HG02938 (cell line): ENCODE measurements around the gene TXNRD1.

Experiments used
- ATAC-seq: cut with Tn5 transposase; IDR thresholded peaks from one replicate; pipeline ENCODE4 v1.9.1; 2021; ENCODE audit warnings: mild to moderate bottlenecking, moderate library complexity; ENCODE audit not compliant: unreplicated experiment

The TXNRD1 gene

GRCh38 chr12:104297477-104298113 is 82.0 kb downstream of the TXNRD1 start:
- ATAC-seq = no peak

GRCh38 chr12:104299842-104300481 is 84.4 kb downstream of the TXNRD1 start:
- ATAC-seq = no peak

DNA sequence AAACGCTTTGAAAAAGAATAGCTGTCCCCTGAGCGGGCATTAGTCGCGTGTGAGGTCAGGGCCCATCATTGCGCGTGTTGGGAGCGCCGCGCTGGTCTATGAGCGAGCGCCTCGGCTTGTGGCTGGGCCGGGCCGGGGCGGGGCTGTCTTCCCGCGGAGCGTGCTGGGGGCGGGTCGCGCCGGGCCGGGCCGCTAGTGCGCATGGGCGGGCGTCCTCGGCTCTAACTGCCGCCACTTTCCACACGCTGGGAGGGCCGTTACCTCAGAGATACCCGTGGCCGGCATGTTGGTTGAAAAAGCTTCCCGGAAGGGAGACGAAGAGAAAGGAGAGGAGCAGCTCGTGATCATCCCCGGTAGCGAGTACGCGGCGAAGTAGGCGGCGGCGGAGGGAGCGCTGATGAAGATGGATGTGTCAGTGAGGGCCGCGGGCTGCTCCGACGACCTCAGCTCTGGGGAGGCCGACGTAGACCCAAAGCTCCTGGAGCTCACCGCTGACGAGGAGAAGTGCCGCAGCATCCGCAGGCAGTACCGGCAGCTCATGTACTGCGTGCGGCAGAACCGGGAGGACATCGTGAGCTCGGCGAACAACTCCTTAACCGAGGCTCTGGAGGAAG is 88.1 kb downstream of the TXNRD1 start, which contains the start of gene EID3:
EID3 (plus strand) TSS at position 202 of the 614 bp plus-strand sequence; CDS start at position 398, 196 bp downstream.
- peak; percentile 66 for ATAC-seq

DNA sequence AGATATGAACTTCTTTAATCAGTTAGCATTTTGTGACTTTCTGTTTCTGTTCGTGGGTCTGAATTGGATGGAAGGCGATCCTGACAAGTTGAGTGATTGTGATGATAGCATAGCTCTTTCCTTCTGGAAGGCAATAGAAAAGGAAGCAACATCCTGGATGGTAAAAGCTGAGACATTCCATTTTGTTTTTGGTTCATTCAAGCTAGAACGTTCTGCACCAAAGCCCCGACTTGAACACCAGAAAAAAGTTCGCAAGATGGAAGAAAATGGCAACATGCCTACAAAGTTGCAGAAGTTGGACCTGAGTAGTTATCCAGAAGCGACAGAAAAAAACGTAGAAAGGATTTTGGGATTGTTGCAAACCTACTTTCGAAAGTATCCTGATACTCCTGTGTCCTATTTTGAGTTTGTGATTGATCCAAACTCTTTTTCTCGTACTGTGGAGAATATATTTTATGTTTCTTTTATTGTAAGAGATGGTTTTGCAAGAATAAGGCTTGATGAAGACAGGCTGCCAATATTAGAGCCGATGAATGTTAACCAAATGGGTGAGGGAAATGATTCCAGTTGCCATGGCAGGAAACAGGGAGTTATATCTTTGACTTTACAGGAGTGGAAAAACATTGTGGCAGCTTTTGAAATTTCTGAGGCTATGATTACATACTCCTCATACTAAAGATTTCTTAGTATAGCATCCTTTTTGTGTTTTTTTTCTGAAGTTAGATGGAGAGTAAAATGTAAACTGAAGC is 88.9 kb downstream of the TXNRD1 start:
- no peak for ATAC-seq

GRCh38 chr12:104305349-104305748 is 89.8 kb downstream of the TXNRD1 start:
- ATAC-seq = no peak

DNA sequence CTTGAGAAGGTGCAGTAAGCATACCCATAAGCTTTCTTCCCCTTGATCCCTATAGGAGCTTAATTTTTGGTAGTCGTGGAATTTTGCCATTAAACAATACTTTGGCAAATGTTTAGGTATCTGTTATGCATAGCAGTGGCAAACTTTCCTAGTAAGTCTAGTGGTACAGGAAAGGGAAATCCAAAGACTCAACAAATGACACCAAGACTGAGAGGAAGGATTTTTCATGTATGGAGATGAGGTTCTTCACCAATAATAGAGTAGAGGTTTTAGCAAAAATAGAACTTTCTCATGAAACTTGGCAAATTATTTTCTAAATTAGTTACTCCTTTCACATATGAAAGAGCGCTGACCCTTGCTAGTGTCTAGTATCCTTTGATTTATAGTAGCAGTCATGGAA is 90.8 kb downstream of the TXNRD1 start:
- no peak for ATAC-seq

DNA sequence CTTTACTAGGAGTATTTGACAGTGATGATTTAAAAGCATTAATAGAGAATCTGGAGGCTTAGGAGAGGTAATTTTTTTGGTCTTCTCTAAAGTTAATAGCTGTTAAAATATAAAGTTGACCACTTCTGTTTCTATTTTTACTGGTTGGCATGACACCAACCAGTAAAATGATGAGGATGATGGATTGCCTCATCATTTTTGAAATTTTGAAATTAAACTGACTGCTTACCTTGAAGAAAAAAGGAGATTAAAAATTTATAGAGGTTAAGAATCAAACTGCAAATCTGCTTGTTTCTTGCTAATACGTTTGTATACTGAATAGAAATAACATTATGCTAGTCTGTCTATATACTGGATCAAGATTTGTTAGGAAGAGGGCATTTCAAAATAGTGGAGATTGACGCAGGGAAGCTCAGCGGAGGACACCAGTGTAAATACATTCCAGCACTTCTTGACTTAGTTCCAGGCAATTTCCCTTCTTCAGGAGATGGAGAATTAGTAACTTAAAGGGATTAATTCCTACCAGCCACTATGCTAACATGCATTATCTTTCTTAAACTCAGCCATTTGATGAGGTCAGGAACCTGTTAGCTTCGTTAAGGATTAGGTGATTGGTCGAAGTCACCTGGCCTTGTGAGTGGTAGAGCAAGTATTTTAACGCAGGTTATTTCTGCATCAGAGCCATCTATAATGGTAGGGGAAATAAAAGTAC is 91.5 kb downstream of the TXNRD1 start:
- ATAC-seq = no peak

- no peak for ATAC-seq
Measured at GRCh38 chr12:104307655-104308000, 92.0 kb downstream of the TXNRD1 start.

DNA sequence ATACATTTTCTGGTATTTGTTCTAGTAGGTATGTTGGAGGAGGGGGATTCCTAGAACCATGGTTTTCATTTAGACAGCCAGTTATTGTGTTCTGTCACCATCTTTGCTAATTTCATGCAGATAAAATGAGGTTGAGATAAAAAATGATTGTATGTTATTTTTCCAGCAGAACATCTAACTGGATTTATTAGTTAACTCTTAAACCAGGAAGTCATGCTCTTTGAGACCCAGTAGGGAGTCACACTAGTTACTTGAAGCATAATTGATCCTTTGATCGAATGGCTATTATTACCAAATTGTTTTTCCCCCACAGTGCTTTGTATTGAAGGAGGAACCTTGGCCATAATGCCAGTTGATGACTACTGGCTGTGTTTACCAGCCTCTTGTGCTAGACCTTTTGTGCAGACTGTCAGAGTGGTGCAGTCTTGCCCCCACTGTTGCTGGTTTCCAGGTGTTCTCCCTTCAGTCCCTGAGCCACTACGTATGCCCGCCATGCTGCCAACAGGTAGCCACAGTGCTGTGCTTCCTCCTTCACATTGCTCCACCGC is 93.9 kb downstream of the TXNRD1 start:
- ATAC-seq = no peak

DNA sequence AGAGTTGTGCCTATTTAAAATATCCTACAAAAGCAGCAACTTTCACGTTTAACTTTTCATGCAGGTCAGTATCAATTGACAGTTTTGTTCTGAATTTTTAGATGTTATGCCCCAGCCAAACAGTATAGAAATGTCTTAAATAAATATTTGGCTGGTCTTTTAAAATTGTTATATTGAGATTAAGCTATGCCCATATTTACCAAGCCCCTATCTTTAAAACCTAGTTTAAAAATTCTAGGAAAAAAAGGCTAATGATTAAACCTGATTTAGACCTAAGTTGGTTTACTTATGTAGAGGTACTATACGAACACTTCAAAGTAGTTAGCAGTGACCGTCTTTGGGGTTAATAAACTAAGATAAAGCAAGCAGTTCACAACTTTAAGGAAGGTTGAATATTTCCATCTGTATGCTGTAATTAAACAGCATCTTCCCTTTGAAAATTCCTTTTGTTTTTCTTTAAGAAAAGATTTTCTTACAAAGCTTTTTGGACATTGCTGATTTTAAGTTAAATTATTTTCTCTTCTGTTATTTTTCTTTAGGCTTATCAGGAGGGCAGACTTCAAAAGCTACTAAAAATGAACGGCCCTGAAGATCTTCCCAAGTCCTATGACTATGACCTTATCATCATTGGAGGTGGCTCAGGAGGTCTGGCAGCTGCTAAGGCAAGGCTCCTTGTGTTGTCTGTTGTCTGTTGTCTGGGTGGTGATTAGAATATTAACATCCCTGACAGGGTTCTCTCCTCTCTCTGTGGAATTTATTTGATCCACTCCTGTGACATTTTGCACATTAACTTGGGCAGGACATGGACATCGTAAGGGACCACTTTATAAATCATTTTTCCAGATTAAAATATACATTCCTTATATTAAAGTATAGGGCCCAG is 95.4 kb downstream of the TXNRD1 start:
- ATAC-seq = no peak

GRCh38 chr12:104312202-104312601 is 96.6 kb downstream of the TXNRD1 start:
- ATAC-seq = no peak

DNA sequence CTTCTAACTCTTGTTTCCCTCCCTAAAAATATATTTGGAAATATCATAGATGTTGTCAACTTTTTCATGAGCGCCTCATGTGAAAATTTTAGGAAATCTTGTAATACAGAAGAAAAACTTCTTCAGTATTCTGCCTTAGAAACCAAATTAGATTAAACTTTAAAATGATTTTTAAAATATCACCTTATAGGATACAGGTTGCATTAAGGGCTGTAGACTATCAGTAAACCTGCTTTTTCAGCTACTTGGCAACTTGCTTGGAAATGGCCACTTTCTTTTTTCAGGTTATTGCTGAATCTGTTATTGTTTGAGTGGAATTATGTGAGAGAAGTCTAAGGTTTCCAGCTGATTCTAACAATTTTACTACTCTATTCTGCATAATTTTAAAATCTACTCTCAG is 97.1 kb downstream of the TXNRD1 start:
- ATAC-seq = no peak

DNA sequence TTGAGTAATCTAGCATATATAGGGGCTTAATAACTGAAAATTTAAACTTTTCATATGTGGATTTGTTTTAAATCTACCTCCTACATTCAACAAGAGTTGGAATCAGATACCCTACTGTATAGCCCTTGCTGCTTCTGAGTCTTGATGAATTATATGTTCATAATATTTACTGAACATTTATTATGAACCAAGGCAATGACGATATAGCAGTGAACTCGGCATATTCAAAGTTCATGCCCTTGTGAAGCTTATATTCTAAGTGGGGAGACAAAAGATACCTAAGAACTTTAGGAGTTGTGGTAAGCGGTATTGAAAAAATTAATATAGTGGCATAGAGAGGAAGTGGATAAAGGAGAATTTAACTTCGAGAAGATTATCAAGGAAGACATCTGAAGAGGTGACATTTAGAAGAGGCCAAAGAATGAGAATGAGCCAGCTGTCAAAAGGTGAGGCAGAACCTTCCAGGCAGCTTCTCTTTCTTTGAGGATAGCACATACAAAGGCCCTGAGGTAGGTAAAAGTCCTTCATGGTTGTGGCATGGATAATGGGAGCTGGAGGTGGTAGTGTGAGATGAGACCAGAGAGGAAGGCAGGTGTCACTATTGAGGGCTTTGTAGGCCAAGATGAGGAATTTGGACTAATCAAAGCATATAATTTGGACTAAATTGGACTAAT is 98.1 kb downstream of the TXNRD1 start:
- no peak for ATAC-seq

- ATAC-seq = no peak
Measured at GRCh38 chr12:104314242-104314614, 98.6 kb downstream of the TXNRD1 start.

GRCh38 chr12:104315326-104316224 is 100.0 kb downstream of the TXNRD1 start:
- no peak for ATAC-seq

DNA sequence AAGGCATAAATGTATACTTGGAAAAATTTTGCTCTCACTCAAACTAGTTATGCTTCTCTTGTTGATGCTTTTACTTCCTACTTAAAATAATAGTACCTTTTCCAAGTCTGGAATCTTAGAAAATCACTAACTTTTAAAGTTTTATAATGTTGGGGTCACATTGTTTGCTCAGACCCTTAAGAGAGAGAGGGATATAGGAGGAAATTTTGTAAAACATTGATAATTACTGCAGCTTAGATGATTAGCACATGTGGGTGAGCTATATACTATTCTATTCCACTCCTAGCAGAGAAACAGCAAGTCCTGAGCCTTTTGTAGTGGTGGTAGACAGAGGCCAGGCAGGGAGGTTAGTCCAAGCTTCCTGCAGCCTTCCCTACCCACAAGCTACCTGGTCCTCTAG is 101.4 kb downstream of the TXNRD1 start:
- ATAC-seq = no peak

- no peak for ATAC-seq
Measured at GRCh38 chr12:104317538-104318210, 102.1 kb downstream of the TXNRD1 start.

DNA sequence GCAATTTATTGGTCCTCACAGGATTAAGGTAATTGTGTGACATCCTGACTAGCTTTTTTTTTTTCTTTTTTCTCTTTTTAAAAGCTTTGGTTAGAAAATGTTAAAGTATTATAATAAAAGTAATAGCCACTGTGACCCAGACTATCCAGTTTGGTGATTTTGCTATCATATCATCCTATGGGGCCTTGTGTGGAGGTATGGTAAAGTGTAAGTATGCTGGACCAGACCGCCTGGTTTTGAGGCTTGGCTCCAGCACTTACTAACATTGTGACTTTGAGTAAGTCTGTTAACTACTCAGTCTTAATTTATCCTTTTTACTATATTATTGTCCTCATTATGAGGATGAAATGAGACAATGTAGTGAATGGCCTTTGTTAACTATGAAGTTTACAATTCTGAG is 103.4 kb downstream of the TXNRD1 start:
- ATAC-seq = no peak
